Endothelial cell of hepatic sinusoid (primary cell): Measurements from ENCODE around the gene CKMT2.
"Not testable (repeated sequence)": the region's sequence is repeated elsewhere in the genome, so short reads cannot be mapped to it uniquely, and the experiment has no call there.

Source experiments
- in situ Hi-C: cut with HindIII; loops from 2 replicates; pipeline ENCODE4 v1.10.0; 2017; ENCODE audit warnings: low sequenced_read_pairs

The CKMT2 gene

GRCh38 chr5:81249240-81249639, 16.1 kb downstream of the CKMT2 start:
- in situ Hi-C loops: no loop called here

GRCh38 chr5:81250004-81250403, 16.9 kb downstream of the CKMT2 start:
- in situ Hi-C loops: no loop called here

GRCh38 chr5:81251922-81252321, 18.8 kb downstream of the CKMT2 start:
- in situ Hi-C loops: no loop called here

GRCh38 chr5:81252904-81253303, 19.8 kb downstream of the CKMT2 start:
- in situ Hi-C loops: no loop called here

GRCh38 chr5:81253875-81254274, 20.8 kb downstream of the CKMT2 start:
- in situ Hi-C loops: no loop called here

- in situ Hi-C loops: no loop called here
Measured at GRCh38 chr5:81254886-81255559, 21.9 kb downstream of the CKMT2 start.

GRCh38 chr5:81256766-81257165, 23.6 kb downstream of the CKMT2 start:
- in situ Hi-C loops: no loop called here

- in situ Hi-C loops: not testable (repeated sequence)
Measured at GRCh38 chr5:81262796-81263195, 29.7 kb downstream of the CKMT2 start.

- in situ Hi-C loops: no loop called here
Measured at GRCh38 chr5:81265101-81265500, 32.0 kb downstream of the CKMT2 start.

GRCh38 chr5:81268521-81269196, 35.5 kb downstream of the CKMT2 start:
- in situ Hi-C loops: no loop called here

GRCh38 chr5:81269751-81270393, 36.8 kb downstream of the CKMT2 start:
- in situ Hi-C loops: no loop called here

- in situ Hi-C loops: not testable (repeated sequence)
Measured at GRCh38 chr5:81270394-81271027, 37.4 kb downstream of the CKMT2 start.

- in situ Hi-C loops: no loop called here
Measured at GRCh38 chr5:81283976-81284375, 50.9 kb downstream of the CKMT2 start.

- in situ Hi-C loops: no loop called here
Measured at GRCh38 chr5:81286059-81286617, 53.0 kb downstream of the CKMT2 start.

- in situ Hi-C loops: no loop called here
Measured at GRCh38 chr5:81288021-81288433, 54.9 kb downstream of the CKMT2 start.

GRCh38 chr5:81290146-81290545, 57.0 kb downstream of the CKMT2 start:
- in situ Hi-C loops: no loop called here

GRCh38 chr5:81292130-81292529, 59.0 kb downstream of the CKMT2 start:
- in situ Hi-C loops: no loop called here

GRCh38 chr5:81294021-81294420, 60.9 kb downstream of the CKMT2 start:
- in situ Hi-C loops: not testable (repeated sequence)

- in situ Hi-C loops: no loop called here
Measured at GRCh38 chr5:81297531-81297930, 64.4 kb downstream of the CKMT2 start.

- in situ Hi-C loops: no loop called here
Measured at GRCh38 chr5:81300921-81301270, 67.8 kb downstream of the CKMT2 start.

GRCh38 chr5:81301271-81302015, 68.3 kb downstream of the CKMT2 start, which contains the start of gene ZCCHC9:
Gene ZCCHC9 (plus strand): TSS chr5:81301587. CDS start chr5:81304758, 3,171 bp downstream.
- in situ Hi-C loops: no loop called here
